Parathyroid adenoma (tissue), 2 donors: Measurements from ENCODE around the gene LANCL3.
"Not testable (repeated sequence)": the region's sequence is repeated elsewhere in the genome, so short reads cannot be mapped to it uniquely, and the experiment has no call there.

Source experiments
- H2AFZ ChIP-seq: fragments of 300-600 bp; sonication (generic); one replicate; pipeline ENCODE4 v1.7.0; 2017; ENCODE audit warnings: antibody characterized with exemption, mild to moderate bottlenecking
- H3K27ac ChIP-seq: fragments of 300-600 bp; sonication (generic); one replicate; pipeline ENCODE4 v1.7.0; 2017
- H3K27me3 ChIP-seq: fragments of 300-600 bp; sonication (generic); one replicate; pipeline ENCODE4 v1.7.0; 2017; ENCODE audit warnings: low read length; ENCODE audit not compliant: control insufficient read depth, insufficient read depth
- H3K36me3 ChIP-seq: fragments of 300-600 bp; sonication (generic); one replicate; pipeline ENCODE4 v1.7.0; 2017; ENCODE audit warnings: low read length; ENCODE audit not compliant: control insufficient read depth, insufficient read depth
- H3K4me1 ChIP-seq: fragments of 300-600 bp; sonication (generic); one replicate; pipeline ENCODE4 v1.7.0; 2017; ENCODE audit warnings: control low read depth
- H3K4me2 ChIP-seq: fragments of 300-600 bp; sonication (generic); one replicate; pipeline ENCODE4 v1.7.0; 2017; ENCODE audit warnings: low read length
- H3K4me3 ChIP-seq: fragments of 300-600 bp; sonication (generic); one replicate; pipeline ENCODE4 v1.7.0; 2017; ENCODE audit warnings: low read depth, low read length
- H3K79me2 ChIP-seq: fragments of 300-600 bp; sonication (generic); one replicate; pipeline ENCODE4 v1.7.0; 2017; ENCODE audit warnings: control low read depth
- H3K9ac ChIP-seq: fragments of 300-600 bp; sonication (generic); one replicate; pipeline ENCODE4 v1.7.0; 2017; ENCODE audit warnings: mild to moderate bottlenecking
- H3K9me3 ChIP-seq: fragments of 300-600 bp; sonication (generic); one replicate; pipeline ENCODE4 v1.7.0; 2017; ENCODE audit warnings: low read length; ENCODE audit not compliant: control insufficient read depth
- CTCF ChIP-seq: fragments of 300-600 bp; sonication (generic); IDR thresholded peaks from one replicate; pipeline ENCODE4 v1.7.0; 2017; ENCODE audit warnings: antibody characterized with exemption, mild to moderate bottlenecking
- donor health status: primary hyperparathyroidism.

LANCL3 gene

GRCh38 chrX:37644381-37645305, 73.2 kb downstream of the LANCL3 start:
- Histone ChIP-seq H3K9ac (no peak overlapping the region), H3K27ac (no peak overlapping the region), H3K4me2 (no peak overlapping the region), H3K4me1 (no peaks in the 10 kb centered on the region), H2AFZ (no peak overlapping the region), H3K4me3 (no peak overlapping the region), H3K79me2 (no peaks in the 10 kb centered on the region), H3K27me3 (no peaks in the 10 kb centered on the region), H3K36me3 (no peaks in the 10 kb centered on the region), H3K9me3 (no peaks in the 10 kb centered on the region)
- TF ChIP-seq CTCF, result no peak

DNA sequence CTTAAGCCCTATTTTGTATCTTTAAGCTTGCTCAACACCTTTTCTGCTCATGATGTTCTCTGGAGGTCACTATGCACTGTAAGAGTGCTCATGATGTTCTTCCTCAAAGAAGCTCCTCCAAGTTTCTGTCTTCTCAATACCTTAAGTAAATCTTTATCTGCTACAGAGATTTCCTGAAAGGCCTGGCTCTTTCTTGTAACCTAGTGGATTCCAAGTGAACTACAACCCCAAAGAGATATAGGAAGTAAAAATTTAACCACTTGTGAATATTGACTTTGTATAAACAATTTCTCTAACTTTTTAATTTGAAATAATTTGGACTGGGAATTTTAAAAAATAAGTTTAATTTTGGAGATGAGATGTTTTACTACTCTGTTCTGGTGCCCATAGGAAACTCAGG, 74.8 kb downstream of the LANCL3 start:
- no peak overlapping the region for H3K4me2 ChIP-seq
- no peaks in the 10 kb centered on the region for H3K9me3 ChIP-seq
- no peak overlapping the region for H2AFZ ChIP-seq
- no peaks in the 10 kb centered on the region for H3K4me1 ChIP-seq
- no peak overlapping the region for H3K4me3 ChIP-seq
- H3K36me3 ChIP-seq, result no peaks in the 10 kb centered on the region
- H3K9ac ChIP-seq, result no peak overlapping the region
- no peak overlapping the region for H3K27ac ChIP-seq
- no peak for TF ChIP-seq CTCF
- H3K79me2 ChIP-seq, result no peaks in the 10 kb centered on the region
- no peaks in the 10 kb centered on the region for H3K27me3 ChIP-seq

DNA sequence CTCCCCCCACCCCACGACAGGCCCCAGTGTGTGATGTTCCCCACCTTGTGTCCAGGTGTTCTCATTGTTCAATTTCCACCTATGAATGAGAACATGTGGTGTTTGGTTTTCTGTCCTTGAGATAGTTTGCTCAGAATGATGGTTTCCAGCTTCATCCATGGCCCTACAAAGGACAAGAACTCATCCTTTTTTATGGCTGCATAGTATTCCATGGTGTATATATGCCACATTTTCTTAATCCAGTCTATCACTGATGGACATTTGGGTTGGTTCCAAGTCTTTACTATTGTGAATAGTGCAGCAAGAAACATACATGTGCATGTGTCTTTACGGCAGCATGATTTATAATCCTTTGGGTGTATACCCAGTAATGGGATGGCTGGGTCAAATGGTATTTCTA, 79.4 kb downstream of the LANCL3 start:
- H2AFZ ChIP-seq, H3K9ac ChIP-seq, H3K4me1 ChIP-seq, H3K4me3 ChIP-seq, H3K36me3 ChIP-seq, H3K9me3 ChIP-seq, H3K79me2 ChIP-seq, H3K27ac ChIP-seq, H3K4me2 ChIP-seq, H3K27me3 ChIP-seq: not testable (repeated sequence)

- no peak overlapping the region for H3K27ac ChIP-seq
- H3K4me1 ChIP-seq, result no peaks in the 10 kb centered on the region
- no peak overlapping the region for H3K9ac ChIP-seq
- no peaks in the 10 kb centered on the region for H3K9me3 ChIP-seq
- no peak overlapping the region for H2AFZ ChIP-seq
- no peaks in the 10 kb centered on the region for H3K27me3 ChIP-seq
- no peak for TF ChIP-seq CTCF
- no peaks in the 10 kb centered on the region for H3K79me2 ChIP-seq
- H3K4me2 ChIP-seq, result no peak overlapping the region
- no peaks in the 10 kb centered on the region for H3K36me3 ChIP-seq
- H3K4me3 ChIP-seq, result no peak overlapping the region
Measured at GRCh38 chrX:37651921-37652452, 80.5 kb downstream of the LANCL3 start.

GRCh38 chrX:37652589-37653231, 81.2 kb downstream of the LANCL3 start:
- Histone ChIP-seq H3K79me2 (no peaks in the 10 kb centered on the region), H3K9ac (no peak overlapping the region), H3K4me2 (no peak overlapping the region), H2AFZ (no peak overlapping the region), H3K9me3 (no peaks in the 10 kb centered on the region), H3K4me3 (no peak overlapping the region), H3K36me3 (no peaks in the 10 kb centered on the region), H3K27ac (no peak overlapping the region), H3K4me1 (no peaks in the 10 kb centered on the region), H3K27me3 (no peaks in the 10 kb centered on the region)
- TF ChIP-seq CTCF, result no peak
